GM18520 (cell line): ENCODE measurements around the gene GLRX.
"Not testable (repeated sequence)": the region's sequence is repeated elsewhere in the genome, so short reads cannot be mapped to it uniquely, and the experiment has no call there.

Source experiments
- ATAC-seq: cut with Tn5 transposase; IDR thresholded peaks from one replicate; pipeline ENCODE4 v1.9.1; 2021; ENCODE audit not compliant: unreplicated experiment

The GLRX gene

GRCh38 chr5:95853490-95853889 is 31.0 kb upstream of the GLRX start:
- ATAC-seq, result no peak

- ATAC-seq, result no peak
Observed at GRCh38 chr5:95852567-95852966, 30.0 kb upstream of the GLRX start.

GRCh38 chr5:95851141-95851540 is 28.6 kb upstream of the GLRX start:
- ATAC-seq, result not testable (repeated sequence)

GRCh38 chr5:95850391-95850894 is 27.9 kb upstream of the GLRX start:
- no peak for ATAC-seq

- ATAC-seq, result no peak
Observed at GRCh38 chr5:95848701-95849100, 26.2 kb upstream of the GLRX start.

- ATAC-seq, result no peak
Observed at GRCh38 chr5:95847261-95847592, 24.7 kb upstream of the GLRX start.

- peak; percentile 39 for ATAC-seq
Observed at GRCh38 chr5:95846554-95847260, 24.2 kb upstream of the GLRX start.

GRCh38 chr5:95845391-95845790 is 22.9 kb upstream of the GLRX start:
- no peak for ATAC-seq

GRCh38 chr5:95843733-95844223 is 21.3 kb upstream of the GLRX start:
- no peak for ATAC-seq

GRCh38 chr5:95842854-95843544 is 20.5 kb upstream of the GLRX start:
- ATAC-seq, result peak; percentile 72

- no peak for ATAC-seq
Observed at GRCh38 chr5:95841914-95842812, 19.6 kb upstream of the GLRX start.

- ATAC-seq, result no peak
Observed at GRCh38 chr5:95840956-95841705, 18.6 kb upstream of the GLRX start.

GRCh38 chr5:95839658-95840057 is 17.1 kb upstream of the GLRX start:
- no peak for ATAC-seq

- ATAC-seq, result no peak
Observed at GRCh38 chr5:95838556-95838955, 16.0 kb upstream of the GLRX start.

GRCh38 chr5:95838001-95838520 is 15.5 kb upstream of the GLRX start:
- no peak for ATAC-seq

GRCh38 chr5:95837492-95837891 is 15.0 kb upstream of the GLRX start:
- no peak for ATAC-seq

GRCh38 chr5:95836971-95837370 is 14.4 kb upstream of the GLRX start:
- ATAC-seq, result not testable (repeated sequence)

GRCh38 chr5:95836544-95836943 is 14.0 kb upstream of the GLRX start:
- no peak for ATAC-seq

- no peak for ATAC-seq
Observed at GRCh38 chr5:95835682-95836385, 13.3 kb upstream of the GLRX start.

GRCh38 chr5:95832664-95833063 is 10.1 kb upstream of the GLRX start:
- ATAC-seq, result no peak
